SU-DHL-6 (cell line): ENCODE measurements around the gene ILDR2.

Experiments used
- H2AFZ ChIP-seq: fragments of 200-600 bp; sonication (generic); 2 replicates; pipeline ENCODE4 v1.6.1; 2014; ENCODE audit warnings: low read depth, mild to moderate bottlenecking, moderate library complexity, mixed read lengths, antibody characterized with exemption, low read length; ENCODE audit not compliant: severe bottlenecking
- H3F3A ChIP-seq: fragments of 200-600 bp; shearing (Covaris generic); 2 replicates; pipeline ENCODE4 v1.6.0; 2016; ENCODE audit warnings: antibody characterized with exemption, mild to moderate bottlenecking; ENCODE audit not compliant: insufficient read depth
- H3K27ac ChIP-seq: fragments of 200-600 bp; sonication (generic); 2 replicates; pipeline ENCODE4 v1.5.1; 2016; ENCODE audit warnings: low read depth, mild to moderate bottlenecking, low read length, moderate library complexity, mixed read lengths
- H3K27me3 ChIP-seq: fragments of 200-600 bp; sonication (generic), shearing (Covaris generic); 2 replicates; pipeline ENCODE4 v1.6.0; 2014; ENCODE audit warnings: mild to moderate bottlenecking, low read length
- H3K36me3 ChIP-seq: fragments of 200-600 bp; sonication (generic); 2 replicates; pipeline ENCODE4 v1.6.1; 2014; ENCODE audit warnings: mild to moderate bottlenecking, low read length, mixed read lengths
- H3K4me2 ChIP-seq: fragments of 300-600, 200-600 bp; shearing (Covaris generic), sonication (generic); 2 replicates; pipeline ENCODE4 v1.6.0; 2014; ENCODE audit warnings: low read length, low read depth, mild to moderate bottlenecking; ENCODE audit not compliant: poor library complexity, severe bottlenecking
- H3K4me3 ChIP-seq: fragments of 200-600 bp; sonication (generic); 2 replicates; pipeline ENCODE4 v1.5.1; 2014; ENCODE audit warnings: antibody characterized with exemption, low read length, mild to moderate bottlenecking, mixed read lengths; ENCODE audit not compliant: insufficient read depth, poor library complexity, severe bottlenecking
- H3K79me2 ChIP-seq: fragments of 200-600 bp; sonication (generic); 2 replicates; pipeline ENCODE4 v1.6.1; 2014; ENCODE audit warnings: mild to moderate bottlenecking, low read length, moderate library complexity; ENCODE audit not compliant: insufficient read depth
- H3K9ac ChIP-seq: fragments of 200-600 bp; sonication (generic); 2 replicates; pipeline ENCODE4 v1.7.0; 2014; ENCODE audit warnings: mild to moderate bottlenecking, low read length
- H3K9me2 ChIP-seq: fragments of 200-600 bp; sonication (generic); replicated peaks from 2 replicates; pipeline ENCODE4 v1.6.1; 2014; ENCODE audit warnings: low read length; ENCODE audit not compliant: insufficient read depth
- H3K9me3 ChIP-seq: fragments of 200-600 bp; sonication (generic); 2 replicates; pipeline ENCODE4 v1.6.1; 2014; ENCODE audit warnings: low read length, mixed read lengths; ENCODE audit not compliant: insufficient read depth
- H4K20me1 ChIP-seq: fragments of 200-600 bp; sonication (generic); 2 replicates; pipeline ENCODE4 v1.6.1; 2014; ENCODE audit warnings: low read depth, mild to moderate bottlenecking, antibody characterized with exemption, low read length, moderate library complexity, mixed read lengths
- EZH2phosphoT487 ChIP-seq: fragments of 200-600 bp; sonication (generic), shearing (Covaris generic); conservative IDR thresholded peaks from 2 replicates; pipeline ENCODE4 v1.6.1; 2018; ENCODE audit warnings: mild to moderate bottlenecking, antibody characterized with exemption, low read length, moderate library complexity, mixed read lengths
- TF ChIP-seq, protein P1 (sequence below): fragments of 200-600 bp; sonication (generic); IDR thresholded peaks from one replicate; pipeline ENCODE4 v1.5.1; 2017; ENCODE audit warnings: antibody characterized with exemption, mild to moderate bottlenecking, low read length, moderate library complexity; ENCODE audit not compliant: insufficient read depth, poor library complexity, severe bottlenecking

ILDR2 gene

DNA sequence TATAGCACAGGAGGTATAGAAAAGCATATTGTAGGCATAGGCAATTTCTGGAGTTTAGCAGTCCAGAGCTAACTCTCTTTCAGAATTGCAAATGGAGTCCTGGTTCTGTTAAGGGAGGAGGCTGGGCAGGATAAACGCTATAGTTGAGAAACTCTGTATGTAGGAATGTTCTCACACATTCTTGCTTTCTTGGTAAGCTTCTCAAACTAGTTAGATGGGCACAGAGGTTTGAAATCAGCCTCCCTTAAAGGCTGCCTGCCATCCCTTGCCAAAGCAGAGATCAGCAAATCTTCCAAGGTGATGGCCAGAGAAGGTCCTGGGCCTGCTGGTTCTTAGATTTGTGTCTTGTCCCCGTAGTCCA lies 56.4 kb downstream of the ILDR2 start:
- no peak overlapping the region for H3K27ac ChIP-seq
- no peak overlapping the region for H3K4me2 ChIP-seq
- TF ChIP-seq EZH2phosphoT487, result no peak
- TF ChIP-seq, protein P1, sequence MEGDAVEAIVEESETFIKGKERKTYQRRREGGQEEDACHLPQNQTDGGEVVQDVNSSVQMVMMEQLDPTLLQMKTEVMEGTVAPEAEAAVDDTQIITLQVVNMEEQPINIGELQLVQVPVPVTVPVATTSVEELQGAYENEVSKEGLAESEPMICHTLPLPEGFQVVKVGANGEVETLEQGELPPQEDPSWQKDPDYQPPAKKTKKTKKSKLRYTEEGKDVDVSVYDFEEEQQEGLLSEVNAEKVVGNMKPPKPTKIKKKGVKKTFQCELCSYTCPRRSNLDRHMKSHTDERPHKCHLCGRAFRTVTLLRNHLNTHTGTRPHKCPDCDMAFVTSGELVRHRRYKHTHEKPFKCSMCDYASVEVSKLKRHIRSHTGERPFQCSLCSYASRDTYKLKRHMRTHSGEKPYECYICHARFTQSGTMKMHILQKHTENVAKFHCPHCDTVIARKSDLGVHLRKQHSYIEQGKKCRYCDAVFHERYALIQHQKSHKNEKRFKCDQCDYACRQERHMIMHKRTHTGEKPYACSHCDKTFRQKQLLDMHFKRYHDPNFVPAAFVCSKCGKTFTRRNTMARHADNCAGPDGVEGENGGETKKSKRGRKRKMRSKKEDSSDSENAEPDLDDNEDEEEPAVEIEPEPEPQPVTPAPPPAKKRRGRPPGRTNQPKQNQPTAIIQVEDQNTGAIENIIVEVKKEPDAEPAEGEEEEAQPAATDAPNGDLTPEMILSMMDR, result no peak
- no peaks in the 10 kb centered on the region for H3F3A ChIP-seq
- no peaks in the 10 kb centered on the region for H3K9me2 ChIP-seq
- no peaks in the 10 kb centered on the region for H3K79me2 ChIP-seq
- H2AFZ ChIP-seq, result no peak overlapping the region
- H3K4me3 ChIP-seq, result no peak overlapping the region
- H3K9ac ChIP-seq, result no peak overlapping the region
- H3K27me3 ChIP-seq, result no peaks in the 10 kb centered on the region
- no peaks in the 10 kb centered on the region for H3K36me3 ChIP-seq
- no peaks in the 10 kb centered on the region for H4K20me1 ChIP-seq
- no peaks in the 10 kb centered on the region for H3K9me3 ChIP-seq

- no peaks in the 10 kb centered on the region for H3K9me2 ChIP-seq
- no peaks in the 10 kb centered on the region for H3K79me2 ChIP-seq
- no peak overlapping the region for H3K4me3 ChIP-seq
- TF ChIP-seq, protein P1, result no peak
- no peak for TF ChIP-seq EZH2phosphoT487
- H2AFZ ChIP-seq, result no peak overlapping the region
- H4K20me1 ChIP-seq, result no peaks in the 10 kb centered on the region
- no peaks in the 10 kb centered on the region for H3K36me3 ChIP-seq
- H3K4me2 ChIP-seq, result no peak overlapping the region
- H3K9me3 ChIP-seq, result no peaks in the 10 kb centered on the region
- no peak overlapping the region for H3K27ac ChIP-seq
- H3K27me3 ChIP-seq, result no peaks in the 10 kb centered on the region
- H3K9ac ChIP-seq, result no peak overlapping the region
- H3F3A ChIP-seq, result no peaks in the 10 kb centered on the region
These were observed 57.0 kb downstream of the ILDR2 start for GRCh38 chr1:166918088-166918955.

DNA sequence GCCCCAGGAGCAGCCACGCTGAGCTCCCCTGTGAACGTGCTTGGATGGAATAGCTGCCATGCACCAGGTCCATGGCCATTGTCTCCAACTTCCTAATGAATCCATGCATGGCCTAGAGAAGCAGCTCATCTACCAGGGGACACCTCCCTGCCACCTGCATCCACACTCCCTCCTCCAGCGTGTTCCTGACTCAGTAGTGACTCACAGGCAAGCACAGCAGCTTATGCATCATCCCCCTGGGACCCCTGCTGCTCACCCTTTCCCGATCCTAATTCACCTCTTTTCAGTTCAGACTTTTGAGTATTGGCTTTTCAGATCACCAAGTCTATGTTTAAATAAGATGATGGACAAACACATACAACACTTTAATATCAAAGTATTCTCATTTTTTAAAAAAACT lies 59.4 kb downstream of the ILDR2 start:
- H3K27me3 ChIP-seq, result no peaks in the 10 kb centered on the region
- H3K27ac ChIP-seq, result no peak overlapping the region
- no peak overlapping the region for H3K4me3 ChIP-seq
- no peak overlapping the region for H2AFZ ChIP-seq
- no peaks in the 10 kb centered on the region for H3F3A ChIP-seq
- H3K79me2 ChIP-seq, result no peaks in the 10 kb centered on the region
- TF ChIP-seq EZH2phosphoT487, result no peak
- TF ChIP-seq, protein P1, result no peak
- 0 out of 2 replicates have a peak, but pooled peaks cover 4% of the 10 kb centered on the region for H3K36me3 ChIP-seq
- 0 out of 2 replicates have a peak, but pooled peaks cover 4% of the 10 kb centered on the region for H3K9me3 ChIP-seq
- no peak overlapping the region for H3K4me2 ChIP-seq
- H3K9me2 ChIP-seq, result no peaks in the 10 kb centered on the region
- H4K20me1 ChIP-seq, result no peaks in the 10 kb centered on the region
- no peak overlapping the region for H3K9ac ChIP-seq
